Activated T-helper 9 cell treated with anti-CD3 and anti-CD28 coated beads, Interleukin-2, amount 50 U/mL, for 16 hours (primary cell): ENCODE results near the gene EIF4G3.
"Not testable (repeated sequence)": the region's sequence is repeated elsewhere in the genome, so short reads cannot be mapped to it uniquely, and the experiment has no call there.

Experiments
- DNase-seq: peaks from one replicate; pipeline ENCODE4 v3.0.0-alpha.2; 2020; ENCODE audit warnings: low read depth

EIF4G3 gene

DNA sequence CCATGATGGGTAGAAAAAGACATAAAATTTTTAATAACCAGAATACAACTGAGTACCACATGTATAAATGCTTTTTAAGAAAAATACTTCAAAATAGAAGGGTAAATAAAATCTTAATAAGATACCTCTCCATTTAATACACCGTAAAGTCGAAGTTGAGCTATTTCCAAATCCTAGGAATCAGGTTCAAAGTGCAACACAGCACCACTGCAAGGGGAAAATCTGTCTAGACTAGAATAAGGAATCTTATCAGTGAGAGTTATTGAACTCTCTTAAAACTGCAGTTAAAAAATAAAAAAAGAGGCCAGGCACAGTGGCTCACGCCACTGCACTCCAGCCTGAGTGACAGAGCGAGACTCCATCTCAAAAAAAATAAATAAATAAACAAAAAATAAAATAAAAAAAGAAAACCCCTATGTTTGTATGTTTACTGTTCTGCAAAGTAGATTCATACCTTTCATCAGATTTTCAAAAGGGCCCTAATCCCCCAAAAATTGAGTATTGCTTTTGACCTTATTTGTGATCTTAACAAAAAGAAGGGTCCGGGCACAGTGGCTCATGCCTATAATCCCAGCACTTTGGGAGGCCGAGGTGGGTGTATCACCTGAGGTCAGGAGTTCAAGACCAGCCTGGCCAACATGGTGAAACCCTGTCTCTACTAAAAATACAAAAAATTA lies 109.0 kb downstream of the EIF4G3 start:
- no peak for DNase-seq

DNA sequence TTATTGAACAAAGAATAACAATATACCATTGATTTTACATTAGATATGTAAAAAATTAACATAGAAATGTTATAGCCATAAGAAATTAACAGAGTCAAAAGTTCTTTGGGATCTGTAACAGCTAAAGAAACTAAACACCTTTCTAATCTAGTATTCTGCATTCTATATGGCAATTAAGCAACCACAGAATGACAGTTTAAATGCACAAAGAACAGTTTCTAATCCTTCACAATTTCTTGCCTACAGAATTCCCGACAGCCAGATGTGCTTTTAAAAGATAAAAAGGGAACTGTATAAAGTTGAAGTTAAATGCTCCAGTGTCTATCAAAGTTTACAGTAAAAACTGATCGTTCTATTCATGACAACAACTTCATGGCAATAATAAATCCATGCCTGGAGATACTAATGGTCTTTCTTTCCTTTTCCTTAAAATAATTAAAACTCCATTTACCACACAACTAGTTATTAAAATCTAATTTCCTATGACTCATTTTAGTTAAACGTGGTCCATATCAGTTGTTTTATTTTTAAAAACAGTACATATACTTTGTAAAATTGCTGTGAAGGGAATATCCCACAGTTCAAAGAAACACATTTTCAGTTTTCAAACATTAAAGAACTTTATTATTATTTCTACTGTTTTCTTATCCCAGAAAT lies 110.2 kb downstream of the EIF4G3 start:
- DNase-seq = no peak

DNA sequence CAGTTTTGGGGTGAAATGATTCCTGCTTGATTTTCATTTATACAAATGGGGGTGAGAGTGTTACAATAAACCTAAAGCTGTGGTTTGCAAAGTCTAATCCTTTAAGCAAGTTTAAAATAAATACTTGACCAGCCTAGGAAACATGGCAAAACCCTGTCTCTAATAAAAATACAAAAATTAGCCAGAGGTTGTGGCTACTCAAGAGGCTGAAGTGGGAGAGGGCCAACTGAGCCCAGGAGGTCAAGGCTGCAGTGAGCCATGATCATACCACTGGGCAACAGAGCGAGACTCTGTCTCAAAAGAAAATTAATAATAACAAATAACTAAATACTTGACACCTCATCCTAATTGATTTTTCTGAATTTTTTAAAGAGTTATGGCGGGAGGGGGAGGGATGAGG lies 110.8 kb downstream of the EIF4G3 start:
- no peak for DNase-seq

DNA sequence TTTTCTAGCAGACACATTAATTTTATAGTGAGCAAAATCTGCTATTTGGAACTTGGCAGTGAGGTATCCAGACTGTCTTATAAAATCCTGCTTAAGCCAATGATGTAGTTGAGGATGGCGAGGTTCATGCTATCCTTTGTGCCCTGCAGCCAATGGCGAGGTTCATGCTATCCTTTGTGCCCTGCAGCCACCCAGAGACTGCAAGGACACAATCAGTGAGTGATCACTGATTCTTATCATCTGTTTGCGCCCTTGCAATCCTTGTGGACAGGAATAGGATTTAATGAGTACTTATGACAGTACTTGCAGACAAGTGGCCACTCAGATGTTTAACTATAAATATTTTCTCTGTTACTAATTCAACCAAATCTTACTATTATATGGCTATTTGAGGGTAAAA lies 112.6 kb downstream of the EIF4G3 start:
- DNase-seq = no peak

DNA sequence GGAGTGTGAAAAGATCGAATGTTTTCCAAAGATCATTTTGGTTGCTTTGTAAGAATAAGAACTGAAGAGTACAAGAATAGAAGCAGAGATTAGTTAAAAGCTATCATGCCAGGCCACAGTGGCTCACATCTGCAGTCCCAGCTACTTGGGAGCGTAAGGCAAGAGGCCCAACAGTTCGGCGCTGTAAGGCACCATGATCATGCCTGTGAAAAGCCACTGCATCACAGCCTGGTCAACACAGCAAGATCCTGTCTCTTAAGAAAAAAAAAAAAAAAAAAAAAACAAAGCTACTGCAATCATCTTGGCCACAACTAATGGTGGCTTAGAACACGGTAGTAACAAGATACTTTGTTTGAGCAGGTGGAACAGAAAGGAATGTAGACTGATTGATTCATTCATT lies 116.2 kb downstream of the EIF4G3 start:
- DNase-seq = no peak

DNA sequence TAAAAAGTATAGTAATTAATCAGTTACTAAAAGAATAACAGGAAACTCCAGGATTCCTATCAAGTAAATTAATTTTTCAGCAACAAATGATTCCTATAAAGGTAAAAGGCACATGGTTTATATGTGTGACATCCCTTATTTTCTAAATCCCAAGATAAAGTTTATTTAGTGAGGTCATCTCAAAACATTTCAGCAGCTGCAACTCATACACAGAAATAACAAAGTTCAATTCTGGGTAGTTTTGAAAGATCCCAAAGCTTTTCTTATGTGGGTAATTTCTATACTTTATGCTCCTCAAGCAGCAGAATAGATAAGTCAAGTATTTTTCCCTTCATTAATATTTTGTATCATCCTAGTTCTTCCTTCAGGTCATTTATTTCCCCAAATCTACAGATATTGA lies 117.7 kb downstream of the EIF4G3 start:
- DNase-seq = no peak

DNA sequence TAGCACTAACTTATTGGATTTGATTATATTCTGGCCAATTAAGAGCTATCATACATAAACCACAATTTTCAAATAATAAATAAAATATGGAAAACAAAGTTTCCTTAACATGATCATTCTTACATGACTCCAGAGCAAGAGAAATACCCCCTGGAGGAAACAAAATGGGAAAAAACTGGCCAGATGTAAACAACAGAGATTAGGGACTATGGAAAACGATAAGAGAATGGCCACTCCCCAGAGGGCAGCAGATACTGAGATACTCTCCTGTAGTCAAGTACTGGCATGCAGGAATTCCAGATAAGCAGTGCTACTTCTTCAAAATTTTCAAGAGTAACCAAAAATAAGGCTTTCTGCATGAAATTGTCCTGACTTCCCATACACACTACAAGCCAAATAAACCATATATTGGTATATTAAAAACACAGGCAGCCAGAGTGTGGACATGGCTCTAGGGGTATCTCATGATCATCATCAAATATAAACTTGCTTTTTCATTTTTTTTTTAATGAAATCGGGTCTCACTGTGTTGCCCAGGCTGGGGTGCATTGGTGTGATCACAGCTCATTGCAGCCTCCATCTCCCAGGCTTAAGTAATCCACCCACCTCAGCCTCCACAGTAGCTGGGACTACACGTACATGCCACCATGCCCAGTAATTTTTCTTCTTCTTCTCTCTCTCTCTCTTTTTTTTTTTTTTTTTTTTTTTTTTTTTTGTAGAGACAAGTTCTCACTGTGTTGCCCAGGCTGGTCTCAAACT lies 118.5 kb downstream of the EIF4G3 start:
- DNase-seq = no peak

DNA sequence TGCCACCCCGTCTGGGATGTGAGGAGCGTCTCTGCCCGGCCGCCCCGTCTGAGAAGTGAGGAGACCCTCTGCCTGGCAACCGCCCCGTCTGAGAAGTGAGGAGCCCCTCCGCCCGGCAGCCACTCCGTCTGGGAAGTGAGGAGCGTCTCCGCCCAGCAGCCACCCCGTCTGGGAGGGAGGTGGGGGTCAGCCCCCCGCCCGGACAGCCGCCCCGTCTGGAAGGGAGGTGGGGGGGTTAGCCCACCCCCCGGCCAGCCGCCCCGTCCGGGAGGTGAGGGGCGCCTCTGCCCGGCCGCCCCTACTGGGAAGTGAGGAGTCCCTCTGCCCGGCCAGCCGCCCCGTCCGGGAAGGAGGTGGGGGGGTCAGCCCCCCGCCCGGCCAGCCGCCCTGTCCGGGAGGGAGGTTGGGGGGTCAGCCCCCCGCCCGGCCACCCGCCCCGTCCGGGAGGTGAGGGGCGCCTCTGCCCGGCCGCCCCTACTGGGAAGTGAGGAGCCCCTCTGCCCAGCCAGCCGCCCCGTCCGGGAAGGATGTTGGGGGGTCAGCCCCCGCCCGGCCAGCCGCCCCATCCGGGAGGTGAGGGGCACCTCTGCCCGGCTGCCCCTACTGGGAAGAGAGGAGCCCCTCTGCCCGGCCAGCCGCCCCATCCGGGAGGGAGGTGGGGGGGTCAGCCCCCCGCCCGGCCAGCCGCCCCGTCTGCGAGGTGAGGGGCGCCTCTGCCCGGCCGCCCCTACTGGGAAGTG lies 123.3 kb downstream of the EIF4G3 start:
- not testable (repeated sequence) for DNase-seq

DNA sequence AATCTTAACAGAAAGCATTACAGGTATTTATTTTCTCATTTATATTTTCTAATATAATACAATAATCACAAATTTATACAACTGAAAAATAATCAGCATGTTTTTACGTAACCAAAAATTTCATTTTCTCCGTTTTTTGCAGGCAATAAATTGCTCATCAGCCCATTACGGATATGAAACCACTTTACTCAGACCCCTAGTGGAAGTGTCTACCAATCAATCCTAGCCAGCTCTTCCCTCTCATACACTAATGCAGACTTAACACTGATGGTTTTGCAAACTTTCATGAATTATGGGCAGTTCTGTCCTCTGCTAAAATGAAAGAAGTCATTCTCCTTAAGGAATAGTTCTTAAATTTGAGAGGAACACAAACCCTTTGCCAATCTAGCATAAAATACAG lies 124.7 kb downstream of the EIF4G3 start:
- DNase-seq = no peak

DNA sequence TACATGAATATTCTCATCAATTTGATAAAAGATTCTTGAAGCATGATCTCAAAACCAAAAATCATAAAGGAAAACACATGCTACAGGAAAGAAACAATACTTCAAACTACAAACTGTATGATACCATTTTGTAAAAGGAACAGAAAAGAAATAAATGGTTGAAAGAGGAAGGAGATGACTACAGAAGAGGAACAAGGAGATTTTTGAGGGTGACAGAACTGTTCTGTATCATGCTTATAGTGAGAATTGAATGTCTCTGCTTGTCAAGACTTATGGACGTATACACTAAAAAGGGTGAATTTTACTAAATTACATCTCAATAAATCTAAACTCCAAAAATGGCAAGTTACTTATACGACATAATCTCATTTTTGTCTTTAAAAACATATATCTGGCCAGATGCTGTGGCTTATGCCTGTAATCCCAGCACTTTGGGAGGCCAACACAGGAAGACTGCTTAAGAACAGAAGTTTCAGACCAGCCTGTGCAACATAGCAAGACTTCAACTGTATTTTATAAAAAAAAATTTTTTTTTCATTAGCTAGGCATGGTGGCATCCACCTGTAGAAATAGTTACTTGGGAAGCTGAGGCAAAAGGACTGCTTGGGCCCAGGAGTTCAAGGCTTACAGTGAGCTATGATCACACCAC lies 125.4 kb downstream of the EIF4G3 start:
- DNase-seq = no peak

DNA sequence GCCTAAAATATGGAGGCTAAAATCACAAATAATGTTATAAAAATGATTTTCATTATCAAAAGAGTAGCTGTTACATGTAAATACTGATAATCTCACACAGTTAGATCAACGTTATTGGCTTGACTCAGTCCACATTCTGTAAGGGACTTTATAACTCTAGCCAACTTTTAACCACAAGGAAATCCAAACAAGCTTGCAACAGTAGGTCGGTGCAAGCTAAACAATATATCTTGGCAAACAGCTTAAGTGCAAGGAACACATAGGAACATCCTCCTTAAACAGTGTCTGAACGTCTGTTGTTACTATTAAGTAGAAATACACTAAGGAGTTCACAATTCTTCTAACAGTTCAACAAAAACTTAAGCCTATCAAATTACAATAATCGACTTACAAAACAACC lies 126.7 kb downstream of the EIF4G3 start:
- no peak for DNase-seq

DNA sequence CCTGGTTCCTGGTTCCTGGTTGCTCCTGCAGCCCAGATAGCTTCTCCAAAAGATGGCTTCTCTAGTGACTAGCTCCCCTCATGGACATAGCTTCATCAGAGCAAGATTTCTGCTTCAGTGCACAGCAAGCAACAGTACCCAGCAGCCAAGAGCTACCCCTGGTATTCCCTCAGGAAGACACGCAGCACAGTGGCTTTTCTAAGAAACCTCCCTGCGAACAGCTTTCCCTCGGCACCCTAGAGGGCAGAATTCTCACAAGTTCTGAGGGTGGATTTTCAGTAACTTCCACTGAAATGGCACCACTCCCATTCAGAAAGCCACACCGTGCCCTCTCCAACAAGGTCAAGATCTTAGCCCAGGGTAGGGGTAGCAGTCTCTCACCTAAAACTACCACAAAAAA lies 128.2 kb downstream of the EIF4G3 start:
- no peak for DNase-seq

DNA sequence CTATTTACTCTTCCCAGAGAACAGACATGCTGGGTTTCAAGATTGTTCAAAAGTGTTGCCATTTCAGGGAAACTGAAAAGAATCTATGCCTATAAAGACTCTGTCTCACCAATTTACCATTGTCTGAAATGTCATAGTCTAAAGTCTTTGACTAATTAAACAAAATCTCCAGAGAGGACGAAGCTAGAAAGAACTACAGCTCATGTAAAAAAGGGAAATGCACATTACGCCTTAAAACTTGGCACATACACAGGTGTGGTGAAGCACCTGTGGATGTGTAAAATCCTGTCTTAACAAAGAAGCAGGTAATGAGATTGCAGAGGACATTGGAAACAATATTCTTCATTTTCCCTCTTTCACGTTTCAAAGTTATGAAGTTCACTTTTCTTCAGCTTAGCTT lies 130.6 kb downstream of the EIF4G3 start:
- DNase-seq = no peak

DNA sequence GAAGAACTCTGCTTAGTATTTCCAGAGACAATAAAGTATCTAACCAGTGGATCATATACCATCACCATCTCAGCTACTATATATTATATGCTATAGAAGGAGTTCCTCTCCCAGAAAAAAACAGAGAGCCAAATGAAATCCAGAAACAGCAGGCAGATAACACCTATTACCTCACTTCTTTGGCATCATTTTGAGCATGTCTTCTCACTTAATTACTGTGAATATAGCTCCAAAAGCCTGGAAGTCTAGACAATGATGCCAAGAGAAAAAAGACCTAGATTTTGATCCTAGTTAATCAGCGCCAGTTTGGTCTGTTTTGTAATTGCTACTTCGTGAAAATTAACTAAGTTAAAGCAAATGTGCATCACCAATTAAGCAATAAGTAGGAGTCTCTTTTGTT lies 131.3 kb downstream of the EIF4G3 start:
- no peak for DNase-seq

DNA sequence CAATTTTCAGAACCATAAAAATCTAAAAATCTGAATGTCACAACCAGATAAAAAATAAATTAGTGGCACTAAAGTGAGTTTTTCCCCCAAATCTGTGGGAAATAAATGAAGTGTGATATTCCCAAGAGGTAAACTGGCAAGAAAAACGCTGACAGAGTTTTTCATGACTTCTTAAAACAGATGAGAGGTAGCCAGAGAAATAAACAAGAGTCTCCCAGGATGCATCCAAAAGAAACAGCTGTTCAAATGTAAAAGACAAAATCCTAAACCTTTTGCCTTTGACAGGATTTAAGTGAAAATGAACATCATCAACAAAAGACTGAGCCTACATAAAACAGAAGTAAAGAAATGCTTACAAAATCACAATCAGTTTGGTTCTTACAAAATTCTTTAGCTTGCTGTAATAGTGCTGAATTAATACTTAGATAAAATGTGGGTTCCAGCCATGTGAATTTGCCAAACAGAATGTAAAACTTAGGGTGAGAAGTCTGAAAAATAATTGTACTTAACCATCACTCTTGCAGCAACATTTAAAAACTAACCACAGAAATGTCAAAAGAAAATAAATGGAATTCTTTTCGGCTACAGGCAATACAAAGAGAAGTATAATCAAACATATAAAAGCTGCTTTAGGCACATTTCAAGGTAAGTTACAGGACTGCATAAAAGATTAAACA lies 133.6 kb downstream of the EIF4G3 start:
- no peak for DNase-seq

DNA sequence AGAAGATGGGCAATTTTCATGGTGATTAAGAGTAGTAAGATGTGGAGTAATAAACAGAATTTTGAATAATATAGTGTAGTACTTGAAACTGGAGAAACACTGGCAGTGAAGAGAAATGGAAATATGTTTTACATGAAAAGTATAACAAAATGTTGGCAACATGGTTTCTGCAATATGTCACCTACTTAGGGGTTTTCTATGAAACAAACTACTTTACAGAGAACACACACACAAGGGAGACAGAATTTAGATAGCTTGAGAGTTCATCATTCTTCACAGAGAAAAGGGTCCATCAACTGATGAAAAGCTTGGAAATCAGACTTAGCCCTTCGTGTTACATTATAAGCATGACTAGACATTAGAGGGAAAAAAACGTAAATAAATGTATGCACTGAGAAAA lies 135.2 kb downstream of the EIF4G3 start:
- DNase-seq = no peak

DNA sequence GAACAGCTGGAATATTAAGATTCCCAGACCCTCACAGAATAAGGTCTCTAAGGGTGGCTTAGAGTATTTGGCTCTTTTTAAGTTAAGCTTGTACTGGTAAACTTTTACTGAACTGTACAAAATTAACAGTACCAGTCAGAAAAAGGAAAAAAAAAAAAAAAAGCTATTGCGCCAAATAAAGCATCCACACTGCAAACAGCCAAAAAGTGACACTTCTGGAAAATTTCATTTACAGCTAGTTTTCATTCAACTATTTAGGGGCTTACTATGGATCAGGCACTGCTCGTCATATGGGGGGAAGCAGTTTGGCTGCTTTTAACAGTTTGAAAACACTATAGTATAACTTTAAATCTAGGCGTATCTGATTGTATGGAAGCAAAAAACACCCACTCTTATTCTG lies 139.6 kb downstream of the EIF4G3 start:
- no peak for DNase-seq

DNA sequence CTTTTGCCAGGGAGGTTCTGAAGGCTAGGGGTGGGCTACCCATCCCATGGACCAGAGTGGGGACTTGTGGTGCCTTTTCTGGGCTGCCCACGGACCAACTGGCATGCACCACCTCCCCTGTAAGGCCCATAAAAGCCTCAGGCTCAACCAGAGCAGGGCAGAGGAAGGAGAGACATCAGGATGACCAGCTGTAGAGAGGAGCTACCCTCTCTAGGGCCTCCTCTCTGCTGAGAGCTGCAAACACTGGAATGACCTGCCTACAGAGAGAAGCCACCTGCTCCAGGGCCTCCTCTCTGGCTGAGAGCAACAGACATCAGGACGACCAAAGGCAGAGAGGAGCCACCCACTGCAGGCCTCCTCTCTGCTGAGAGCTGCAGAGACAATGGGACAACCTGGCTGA lies 140.9 kb downstream of the EIF4G3 start:
- DNase-seq = no peak

DNA sequence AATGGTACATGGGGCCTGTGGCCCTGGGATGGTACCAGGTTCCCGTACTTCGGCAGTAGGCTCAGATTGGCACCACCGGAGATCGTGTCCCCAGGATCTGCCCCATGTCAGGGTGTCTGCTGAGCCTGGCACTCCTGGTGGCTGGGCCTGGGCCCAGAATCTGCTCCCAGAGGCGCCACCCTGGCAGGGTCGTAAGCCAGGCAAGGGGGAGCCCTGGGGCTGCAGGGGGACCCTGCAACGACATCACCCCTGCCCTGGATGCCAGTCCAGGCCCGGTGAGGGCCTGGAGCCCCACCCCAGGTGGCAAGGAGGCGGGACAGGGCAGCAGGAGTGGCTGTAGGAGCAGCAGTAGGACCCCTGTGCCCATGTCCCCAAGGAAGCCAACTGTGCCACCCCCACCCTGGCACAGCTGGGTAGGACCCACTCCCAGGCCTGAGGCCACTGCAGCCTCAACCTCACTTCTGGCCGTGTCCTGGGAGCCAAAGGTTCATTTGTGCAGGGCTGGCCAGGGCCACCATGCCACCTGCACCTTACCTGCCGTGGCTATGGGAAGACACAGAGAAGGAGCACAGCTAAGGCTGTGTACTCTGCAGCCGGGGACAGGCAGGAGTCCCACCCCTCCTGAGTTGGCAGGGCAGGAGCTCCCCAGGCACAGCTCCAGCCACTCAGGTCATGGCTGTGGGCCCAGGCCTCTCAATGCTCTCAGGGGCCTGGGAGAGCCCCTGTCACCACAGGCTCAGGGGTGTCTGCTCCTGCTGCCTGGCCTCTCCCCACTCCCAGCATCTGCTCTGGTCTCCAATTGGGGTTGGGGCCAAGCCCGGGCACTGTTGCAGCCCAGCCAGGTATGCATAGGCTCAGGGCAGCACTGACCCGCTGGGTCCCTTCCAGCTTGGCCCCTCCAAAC lies 141.7 kb downstream of the EIF4G3 start:
- no peak for DNase-seq

DNA sequence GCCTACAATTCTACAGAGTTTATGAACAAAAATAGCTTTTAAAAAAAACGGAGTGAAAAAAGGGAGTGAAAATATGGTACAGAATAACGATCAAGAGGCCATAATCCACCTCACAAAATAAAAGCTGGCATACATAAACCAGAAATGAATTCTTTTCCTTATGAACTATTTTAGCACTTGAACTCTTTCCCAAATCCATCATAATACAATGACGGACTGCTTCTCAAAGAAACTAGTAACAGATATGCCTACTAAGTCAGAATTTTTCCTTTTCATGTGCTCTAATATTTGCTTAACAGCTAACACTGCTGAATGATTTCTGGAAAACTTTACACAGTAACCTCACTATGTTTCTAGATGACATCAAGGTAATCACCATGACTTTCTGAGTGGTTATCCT lies 144.0 kb downstream of the EIF4G3 start:
- no peak for DNase-seq

DNA sequence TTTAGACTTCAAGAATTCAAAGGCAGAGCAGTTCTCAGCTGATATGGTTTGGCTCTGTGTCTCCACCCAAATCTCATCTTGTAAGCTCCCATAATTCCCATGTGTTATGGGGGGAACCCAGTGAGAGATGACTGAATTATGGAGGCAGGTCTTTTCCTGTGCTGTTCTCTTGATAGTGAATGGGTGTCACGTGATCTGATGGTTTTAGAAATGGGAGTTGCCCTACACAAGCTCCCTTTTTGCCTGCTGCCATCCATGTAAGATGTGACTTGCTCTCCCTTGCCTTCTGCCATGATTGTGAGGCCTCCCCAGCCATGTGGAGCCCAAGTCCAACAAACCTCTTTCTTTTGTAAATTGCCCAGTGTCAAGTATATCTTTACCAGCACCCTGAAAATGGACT lies 146.5 kb downstream of the EIF4G3 start:
- DNase-seq = no peak
